Left lung (tissue), 10 donors: Measurements from ENCODE around the gene PIK3R4. TPM values are rescaled to one million over a fixed set of nuclear protein-coding genes. Genes with fewer than 3 reads are reported as not detected.

Experiments used
- ATAC-seq: fragments of 200-7000 bp; cut with Tn5 transposase; one replicate; pipeline ENCODE4 v1.9.1; 2020; ENCODE audit warnings: moderate library complexity
- DNase-seq, 4 donors: peaks; one replicate each; pipeline ENCODE4 v3.0.0-alpha.2; 2013 to 2020
- H3K27ac ChIP-seq, 2 donors: fragments of 200-600 bp; sonication (generic) in 1 of 2; one replicate each; pipeline versions ENCODE4 v1.5.0 to v1.8.0; 2020 to 2021
- H3K27me3 ChIP-seq, 2 donors: fragments of 200-600 bp; sonication (generic) in 1 of 2; one replicate each; pipeline versions ENCODE4 v1.5.0 to v1.8.0; 2020 to 2021
- H3K36me3 ChIP-seq, 2 donors: fragments of 200-600 bp; sonication (generic) in 1 of 2; one replicate each; pipeline versions ENCODE4 v1.5.0 to v1.8.0; 2020 to 2021
- H3K4me1 ChIP-seq, 2 donors: fragments of 200-600 bp; one replicate each; pipeline ENCODE4 v1.8.0; 2021
- H3K4me3 ChIP-seq, 2 donors: fragments of 200-600 bp; sonication (generic) in 1 of 2; one replicate each; pipeline versions ENCODE4 v1.5.0 to v1.8.0; 2020 to 2021; ENCODE audit warnings: mild to moderate bottlenecking in 1 of 2
- H3K9me3 ChIP-seq, 2 donors: fragments of 200-600 bp; sonication (generic) in 1 of 2; one replicate each; pipeline versions ENCODE4 v1.5.0 to v1.8.0; 2020 to 2021
- intact Hi-C, 2 donors: fragments of 100-400 bp; cut with DNase I; formaldehyde crosslinking; loops; one replicate each; pipeline versions ENCODE4 v1.11.2 to v1.14.2; 2022
- polyA plus RNA-seq, 6 donors: library from polyadenylated mRNA; unstranded; fragments of 120-200 nt; gene quantifications; one replicate each; pipeline ENCODE4 v1.2.1, GENCODE V29; 2013; ENCODE audit not compliant: insufficient read length in 6 of 6
- total RNA-seq, 2 donors: library from RNA; stranded (reverse); fragmentation: NEBNext Ultra II Directional; extraction: Animal tissue kit (Norgen Biotek cat#: 25700); gene quantifications; one replicate each; pipeline ENCODE4 v1.2.1, GENCODE V29; 2021
- TF ChIP-seq, protein P1 (sequence below), 2 donors: fragments of 200-600 bp; sonication (generic) in 1 of 2; IDR thresholded peaks; one replicate each; pipeline versions ENCODE4 v1.5.0 to v1.8.0; 2021; ENCODE audit warnings: antibody characterized with exemption in 2 of 2
- donor health status: DM: no; HTN: yes; CAD: no.
- donor health status: DM: no; HTN: no; CAD: no.

Gene PIK3R4
- total and polyA plus RNA-seq, 8 donors: 24.8 to 58.3 (median 46.0) TPM

DNA sequence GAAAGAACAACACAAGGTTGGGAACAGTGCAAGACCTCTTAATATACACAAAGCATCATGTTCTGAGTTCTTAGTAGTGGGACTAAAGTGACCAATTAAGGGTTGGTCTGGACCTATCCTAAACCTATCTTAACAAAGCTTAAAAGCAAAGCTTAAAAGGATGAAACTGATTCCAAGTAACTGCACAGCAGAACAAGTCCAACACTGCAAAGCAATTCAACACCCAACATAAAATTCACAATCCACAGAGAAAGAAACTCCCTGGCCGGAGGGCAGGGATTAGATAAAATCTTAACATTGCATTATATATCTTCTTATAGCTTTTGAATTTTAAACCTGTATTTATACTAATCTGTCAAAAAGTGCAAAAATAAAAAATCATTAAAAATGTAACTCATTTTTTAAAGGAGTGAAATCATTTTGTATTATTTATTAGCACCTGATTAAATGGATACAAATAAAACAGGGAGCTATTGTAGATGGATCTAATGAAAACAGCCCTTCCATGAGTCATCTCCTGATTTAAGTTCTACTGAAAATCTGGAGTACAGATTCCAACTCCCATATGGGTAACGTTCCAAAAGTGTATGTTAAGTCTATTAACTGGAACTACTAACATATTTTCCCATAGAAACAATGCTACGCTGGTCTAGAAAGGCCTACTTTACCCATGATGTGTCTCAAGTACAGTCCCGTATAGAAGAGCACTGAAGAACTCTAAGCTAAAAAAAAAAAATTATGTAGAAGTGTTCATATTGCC, 34.9 kb downstream of the PIK3R4 start:
- H3K27ac ChIP-seq: no peak overlapping the region
- no peaks in the 10 kb centered on the region for H3K9me3 ChIP-seq
- peaks cover 0 to 40% of the 10 kb centered on the region in 2 donors for H3K36me3 ChIP-seq
- no peak for DNase-seq
- no peaks in the 10 kb centered on the region for H3K27me3 ChIP-seq
- H3K4me1 ChIP-seq: no peaks in the 10 kb centered on the region
- TF ChIP-seq, protein P1, sequence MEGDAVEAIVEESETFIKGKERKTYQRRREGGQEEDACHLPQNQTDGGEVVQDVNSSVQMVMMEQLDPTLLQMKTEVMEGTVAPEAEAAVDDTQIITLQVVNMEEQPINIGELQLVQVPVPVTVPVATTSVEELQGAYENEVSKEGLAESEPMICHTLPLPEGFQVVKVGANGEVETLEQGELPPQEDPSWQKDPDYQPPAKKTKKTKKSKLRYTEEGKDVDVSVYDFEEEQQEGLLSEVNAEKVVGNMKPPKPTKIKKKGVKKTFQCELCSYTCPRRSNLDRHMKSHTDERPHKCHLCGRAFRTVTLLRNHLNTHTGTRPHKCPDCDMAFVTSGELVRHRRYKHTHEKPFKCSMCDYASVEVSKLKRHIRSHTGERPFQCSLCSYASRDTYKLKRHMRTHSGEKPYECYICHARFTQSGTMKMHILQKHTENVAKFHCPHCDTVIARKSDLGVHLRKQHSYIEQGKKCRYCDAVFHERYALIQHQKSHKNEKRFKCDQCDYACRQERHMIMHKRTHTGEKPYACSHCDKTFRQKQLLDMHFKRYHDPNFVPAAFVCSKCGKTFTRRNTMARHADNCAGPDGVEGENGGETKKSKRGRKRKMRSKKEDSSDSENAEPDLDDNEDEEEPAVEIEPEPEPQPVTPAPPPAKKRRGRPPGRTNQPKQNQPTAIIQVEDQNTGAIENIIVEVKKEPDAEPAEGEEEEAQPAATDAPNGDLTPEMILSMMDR (IDR thresholded peaks at IDR 0.05): no peak
- no peak overlapping the region for H3K4me3 ChIP-seq
- intact Hi-C loops: no loop called here
- no peak for ATAC-seq

DNA sequence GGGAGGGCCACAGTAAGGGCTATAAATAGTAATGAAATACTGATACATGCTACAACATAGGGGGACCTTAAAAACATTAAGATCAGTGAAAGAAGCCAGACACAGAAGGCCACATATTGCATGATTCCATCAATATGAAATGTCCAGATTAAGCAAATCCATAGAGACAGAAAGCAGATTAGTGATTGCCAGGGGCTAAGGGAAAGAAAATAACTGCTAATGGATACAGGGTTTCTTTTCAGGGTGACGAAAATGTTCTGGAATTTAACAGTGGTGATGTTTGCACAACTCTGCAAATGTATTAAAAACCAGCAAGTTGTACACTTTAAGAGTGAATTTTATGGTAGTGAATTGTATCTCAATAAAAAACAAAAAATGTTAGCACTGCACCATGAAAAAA, 37.0 kb downstream of the PIK3R4 start:
- ATAC-seq (no peak), DNase-seq (no peak)
- Histone ChIP-seq H3K27ac (no peak overlapping the region), H3K27me3 (no peaks in the 10 kb centered on the region), H3K9me3 (no peaks in the 10 kb centered on the region), H3K36me3 (peaks cover 0 to 31% of the 10 kb centered on the region in 2 donors), H3K4me1 (no peaks in the 10 kb centered on the region), H3K4me3 (no peak overlapping the region)
- TF ChIP-seq, protein P1 (IDR thresholded peaks at IDR 0.05): no peak
- intact Hi-C loops: no loop called here

GRCh38 chr3:130707902-130708601, 38.6 kb downstream of the PIK3R4 start:
- Histone ChIP-seq H3K27me3 (no peaks in the 10 kb centered on the region), H3K4me1 (no peaks in the 10 kb centered on the region), H3K36me3 (peaks cover 0 to 25% of the 10 kb centered on the region in 2 donors), H3K27ac (no peak overlapping the region), H3K9me3 (no peaks in the 10 kb centered on the region), H3K4me3 (no peak overlapping the region)
- TF ChIP-seq, protein P1 (IDR thresholded peaks at IDR 0.05): no peak
- intact Hi-C loops: no loop called here
- ATAC-seq: no peak
- DNase-seq: no peak

GRCh38 chr3:130705501-130705900, 41.1 kb downstream of the PIK3R4 start:
- Histone ChIP-seq H3K4me3 (no peak overlapping the region), H3K27ac (no peak overlapping the region), H3K9me3 (no peaks in the 10 kb centered on the region), H3K36me3 (peaks cover 0 to 43% of the 10 kb centered on the region in 2 donors), H3K27me3 (no peaks in the 10 kb centered on the region), H3K4me1 (no peaks in the 10 kb centered on the region)
- intact Hi-C loops: no loop called here
- ATAC-seq (no peak), DNase-seq (no peak)
- TF ChIP-seq, protein P1 (IDR thresholded peaks at IDR 0.05): no peak

DNA sequence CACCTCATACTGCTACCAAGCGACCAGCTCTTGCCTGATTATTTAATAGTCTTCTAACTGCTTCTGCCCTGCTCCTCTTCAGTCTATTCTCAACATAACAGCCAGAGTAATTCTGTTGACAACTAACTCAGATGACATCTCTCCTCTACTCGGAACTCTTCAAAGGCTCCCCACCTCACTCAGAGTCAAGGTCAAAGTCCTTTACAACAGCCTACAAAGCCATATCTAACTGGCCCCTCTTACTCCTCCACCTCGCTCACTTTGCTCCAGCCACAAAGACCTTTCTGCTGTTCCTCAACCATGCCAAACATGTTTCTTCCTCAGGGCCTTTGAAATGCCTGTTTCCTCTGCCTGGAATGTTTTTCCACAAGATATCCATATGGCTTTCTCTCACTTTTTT, 43.6 kb downstream of the PIK3R4 start:
- Histone ChIP-seq H3K27me3 (no peaks in the 10 kb centered on the region), H3K27ac (no peak overlapping the region), H3K9me3 (no peaks in the 10 kb centered on the region), H3K4me1 (no peaks in the 10 kb centered on the region), H3K36me3 (peaks cover 0 to 53% of the 10 kb centered on the region in 2 donors), H3K4me3 (no peak overlapping the region)
- TF ChIP-seq, protein P1 (IDR thresholded peaks at IDR 0.05): no peak
- intact Hi-C loops: no loop called here
- DNase-seq (no peak), ATAC-seq (no peak)
